ENCODE results near the gene LIX1L. TPM values are rescaled to one million over a fixed set of nuclear protein-coding genes. Genes with fewer than 3 reads are reported as not detected.

The LIX1L gene
- total RNA-seq, 4 donors from 2014 or later = 3.7 to 10.7 (median 4.5) TPM

DNA sequence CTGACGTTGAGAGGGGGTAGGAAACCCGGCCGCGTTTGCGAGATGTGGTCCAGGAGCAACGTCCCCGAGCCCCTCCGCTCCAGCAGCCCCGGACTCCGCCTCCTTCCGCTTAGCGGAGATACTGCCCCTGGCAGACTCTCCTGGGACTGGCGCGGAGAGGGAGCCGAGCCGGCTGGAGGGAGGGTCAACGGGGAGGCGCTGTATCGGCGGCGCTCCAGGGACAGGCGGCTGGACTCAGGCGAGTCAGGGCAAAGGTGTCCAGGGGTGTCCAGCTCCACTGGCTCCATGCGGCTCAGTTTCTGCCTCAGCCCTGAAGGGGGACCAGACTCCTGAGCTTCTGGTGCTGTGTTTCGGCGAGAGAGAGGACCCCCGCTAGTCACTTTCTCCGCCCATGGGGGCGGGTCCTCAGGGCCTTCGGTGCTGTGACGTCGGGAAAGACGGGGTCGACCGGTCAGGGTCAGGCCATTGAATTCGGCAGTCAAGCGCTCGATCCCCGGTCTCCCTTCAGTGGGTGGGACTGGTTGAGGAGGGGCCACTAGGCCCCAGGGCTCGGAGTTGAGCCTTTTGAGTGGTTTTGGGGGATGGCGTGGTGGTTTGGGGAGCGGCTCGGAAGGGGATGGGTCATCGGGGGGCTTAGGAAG lies 2.8 kb upstream of the LIX1L start:
- TF ChIP-seq POLR2A (IDR thresholded peaks at IDR 0.05) = peak; percentile 23 to 36
- TF ChIP-seq, protein P1, sequence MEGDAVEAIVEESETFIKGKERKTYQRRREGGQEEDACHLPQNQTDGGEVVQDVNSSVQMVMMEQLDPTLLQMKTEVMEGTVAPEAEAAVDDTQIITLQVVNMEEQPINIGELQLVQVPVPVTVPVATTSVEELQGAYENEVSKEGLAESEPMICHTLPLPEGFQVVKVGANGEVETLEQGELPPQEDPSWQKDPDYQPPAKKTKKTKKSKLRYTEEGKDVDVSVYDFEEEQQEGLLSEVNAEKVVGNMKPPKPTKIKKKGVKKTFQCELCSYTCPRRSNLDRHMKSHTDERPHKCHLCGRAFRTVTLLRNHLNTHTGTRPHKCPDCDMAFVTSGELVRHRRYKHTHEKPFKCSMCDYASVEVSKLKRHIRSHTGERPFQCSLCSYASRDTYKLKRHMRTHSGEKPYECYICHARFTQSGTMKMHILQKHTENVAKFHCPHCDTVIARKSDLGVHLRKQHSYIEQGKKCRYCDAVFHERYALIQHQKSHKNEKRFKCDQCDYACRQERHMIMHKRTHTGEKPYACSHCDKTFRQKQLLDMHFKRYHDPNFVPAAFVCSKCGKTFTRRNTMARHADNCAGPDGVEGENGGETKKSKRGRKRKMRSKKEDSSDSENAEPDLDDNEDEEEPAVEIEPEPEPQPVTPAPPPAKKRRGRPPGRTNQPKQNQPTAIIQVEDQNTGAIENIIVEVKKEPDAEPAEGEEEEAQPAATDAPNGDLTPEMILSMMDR (IDR thresholded peaks at IDR 0.05) = peak in 3 of 6 experiments; percentile 6 to 19 (median 13)
- peak; percentile 76 to 86 (median 79) for DNase-seq
- H3K4me1 ChIP-seq = peaks cover 8 to 58% (median 14%) of the 10 kb centered on the region in 4 donors
- H3K4me3 ChIP-seq = peak overlapping the region; percentile 59 to 71 (median 66)
- H3K27me3 ChIP-seq = no peaks in the 10 kb centered on the region
- H3K36me3 ChIP-seq = no peaks in the 10 kb centered on the region
- peaks cover 0 to 4% (median 0%) of the 10 kb centered on the region in 4 donors for H3K9me3 ChIP-seq
- peak overlapping the region; percentile 71 to 98 (median 85) for H3K27ac ChIP-seq

DNA sequence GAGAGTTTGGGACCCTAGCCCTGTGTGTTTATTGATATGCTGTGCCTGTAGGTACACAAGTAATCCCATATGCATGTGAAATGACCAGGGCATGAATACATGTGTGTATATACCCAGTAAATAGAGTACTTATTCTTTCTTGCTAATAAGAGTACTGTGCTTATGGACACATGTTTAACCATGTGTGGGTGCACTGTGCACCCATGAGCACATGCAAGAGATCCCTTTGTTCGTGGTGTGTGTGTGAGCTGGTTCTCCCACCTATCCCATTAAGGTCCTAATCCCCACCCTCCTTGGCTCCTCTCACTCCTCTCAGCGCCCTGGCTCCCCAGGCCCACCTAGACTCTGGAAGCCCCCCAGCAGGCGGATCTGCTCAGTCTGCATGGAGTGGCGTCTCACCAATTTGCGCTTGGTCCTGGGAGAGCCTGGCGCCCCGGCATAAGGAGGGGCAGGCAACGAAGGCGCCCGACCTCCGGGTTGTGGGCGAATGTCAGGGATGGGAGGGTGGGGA lies 2.2 kb upstream of the LIX1L start:
- H3K36me3 ChIP-seq = no peaks in the 10 kb centered on the region
- H3K9me3 ChIP-seq = peaks cover 0 to 4% (median 0%) of the 10 kb centered on the region in 4 donors
- peak overlapping the region; percentile 71 to 98 (median 85) for H3K27ac ChIP-seq
- H3K4me1 ChIP-seq = peaks cover 8 to 63% (median 16%) of the 10 kb centered on the region in 4 donors
- no peak for TF ChIP-seq POLR2A (IDR thresholded peaks at IDR 0.05)
- TF ChIP-seq, protein P1 (IDR thresholded peaks at IDR 0.05) = no peak
- peak in 1 of 3 donors; percentile 54 for DNase-seq
- H3K27me3 ChIP-seq = no peaks in the 10 kb centered on the region
- H3K4me3 ChIP-seq = peak overlapping the region; percentile 59 to 71 (median 66)

DNA sequence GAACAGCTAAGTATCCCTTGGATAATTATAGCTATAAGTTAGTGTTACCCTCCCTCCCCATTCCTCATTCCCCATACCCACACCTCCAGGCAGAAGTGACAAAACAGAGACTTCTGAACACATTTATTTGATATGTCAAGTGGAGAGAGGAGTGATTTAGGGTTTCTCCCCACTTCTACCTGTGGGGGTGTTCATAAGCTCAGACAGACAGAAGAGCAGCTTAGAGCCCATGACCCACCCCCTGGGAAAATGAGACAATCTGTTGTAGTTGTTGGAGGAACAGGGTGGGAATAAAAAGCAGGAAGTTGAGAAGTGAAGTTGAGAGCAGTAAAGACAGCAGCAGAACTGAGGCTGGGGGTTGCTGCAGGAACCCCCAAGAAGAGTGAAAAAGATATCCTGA lies 1.5 kb upstream of the LIX1L start:
- H3K36me3 ChIP-seq = no peaks in the 10 kb centered on the region
- no peak overlapping the region for H3K4me3 ChIP-seq
- peaks cover 0 to 4% (median 0%) of the 10 kb centered on the region in 4 donors for H3K9me3 ChIP-seq
- peaks cover 8 to 70% (median 16%) of the 10 kb centered on the region in 4 donors for H3K4me1 ChIP-seq
- no peaks in the 10 kb centered on the region for H3K27me3 ChIP-seq
- TF ChIP-seq POLR2A (IDR thresholded peaks at IDR 0.05) = no peak
- no peak for DNase-seq
- peak overlapping the region; percentile 2 to 98 (median 54) for H3K27ac ChIP-seq

DNA sequence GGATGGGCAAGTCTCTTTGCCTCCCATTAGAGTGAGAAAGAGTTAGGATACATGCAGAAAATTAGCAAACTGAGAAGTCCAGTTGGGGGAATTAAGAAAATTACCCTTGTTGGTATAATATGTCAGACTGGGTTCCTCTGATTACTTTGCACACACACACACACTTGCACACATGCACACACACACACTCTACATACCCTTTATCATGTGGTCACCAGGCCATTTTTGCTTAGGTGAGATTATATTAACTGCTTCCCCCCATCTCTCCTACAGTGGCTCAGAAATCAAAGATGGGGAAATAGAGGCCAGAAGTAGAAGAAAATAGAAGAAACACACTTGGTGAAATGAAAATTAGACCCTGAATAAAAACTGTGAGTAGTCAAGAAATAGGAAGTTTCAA lies 917 bp upstream of the LIX1L start:
- no peaks in the 10 kb centered on the region for H3K27me3 ChIP-seq
- no peaks in the 10 kb centered on the region for H3K36me3 ChIP-seq
- no peak for DNase-seq
- TF ChIP-seq, protein P1 (IDR thresholded peaks at IDR 0.05) = no peak
- TF ChIP-seq POLR2A (IDR thresholded peaks at IDR 0.05) = no peak
- H3K4me1 ChIP-seq = peaks cover 8 to 66% (median 14%) of the 10 kb centered on the region in 4 donors
- peaks cover 0 to 4% (median 0%) of the 10 kb centered on the region in 4 donors for H3K9me3 ChIP-seq
- H3K4me3 ChIP-seq = no peak overlapping the region
- H3K27ac ChIP-seq = peak overlapping the region; percentile 88 to 98 (median 92)

DNA sequence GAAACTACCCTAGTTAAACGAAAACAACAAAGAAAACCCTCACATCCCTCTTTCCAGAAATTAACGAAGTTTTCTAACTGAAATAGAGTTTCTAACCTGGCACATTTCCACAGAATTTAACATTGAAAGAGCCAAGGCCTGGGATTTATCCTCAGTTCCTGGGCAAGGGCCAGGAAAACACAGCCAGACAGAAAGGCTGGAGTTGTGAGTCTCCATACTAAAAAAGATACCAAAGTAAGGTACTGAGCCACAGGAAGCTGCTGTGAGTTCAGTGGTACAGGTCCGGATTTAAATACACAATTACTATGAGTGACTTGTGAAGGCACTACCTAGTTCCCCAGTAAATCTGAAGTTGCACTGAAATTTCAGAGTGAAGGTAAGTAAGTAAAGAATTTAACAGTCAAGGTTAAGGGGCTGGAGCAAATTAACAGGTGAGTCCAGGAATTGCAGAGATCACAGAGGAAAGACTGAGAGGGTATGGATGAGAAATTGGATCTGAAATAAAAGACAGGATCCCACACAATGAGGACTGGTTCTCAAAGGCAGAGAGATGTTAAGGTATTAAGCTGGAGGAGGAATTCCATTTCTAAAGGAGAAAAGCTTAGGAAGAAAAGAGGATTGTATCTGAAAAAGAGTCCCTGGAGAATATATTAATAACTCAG lies 905 bp downstream of the LIX1L start:
- TF ChIP-seq, protein P1 (IDR thresholded peaks at IDR 0.05) = no peak
- no peak for TF ChIP-seq POLR2A (IDR thresholded peaks at IDR 0.05)
- peak in 1 of 3 donors; percentile 45 for DNase-seq
- peak overlapping the region; percentile 71 to 94 (median 77) for H3K4me3 ChIP-seq
- H3K9me3 ChIP-seq = peaks cover 0 to 4% (median 0%) of the 10 kb centered on the region in 4 donors
- peaks cover 8 to 48% (median 10%) of the 10 kb centered on the region in 4 donors for H3K4me1 ChIP-seq
- peak overlapping the region; percentile 88 to 98 (median 92) for H3K27ac ChIP-seq
- no peaks in the 10 kb centered on the region for H3K36me3 ChIP-seq
- H3K27me3 ChIP-seq = no peaks in the 10 kb centered on the region

Measured in Peyer's patch (tissue), 4 donors.